HFF-Myc (cell line): ENCODE measurements around the gene TBCEL.

Experiments
- DNase-seq: peaks from one replicate; pipeline ENCODE4 v3.0.0-alpha.2; 2011; ENCODE audit warnings: low read depth; ENCODE audit errors: extremely low read depth
- H3K4me3 ChIP-seq: replicated peaks from 2 replicates; pipeline ENCODE4 v1.5.1; 2011; ENCODE audit warnings: low read depth, mild to moderate bottlenecking, control low read depth, low read length
- TF ChIP-seq, protein P1 (sequence below): IDR thresholded peaks from 2 replicates; pipeline ENCODE4 v1.5.1; 2012; ENCODE audit warnings: mild to moderate bottlenecking, low read depth, low read length, control low read depth; ENCODE audit errors: missing control alignments

TBCEL gene

DNA sequence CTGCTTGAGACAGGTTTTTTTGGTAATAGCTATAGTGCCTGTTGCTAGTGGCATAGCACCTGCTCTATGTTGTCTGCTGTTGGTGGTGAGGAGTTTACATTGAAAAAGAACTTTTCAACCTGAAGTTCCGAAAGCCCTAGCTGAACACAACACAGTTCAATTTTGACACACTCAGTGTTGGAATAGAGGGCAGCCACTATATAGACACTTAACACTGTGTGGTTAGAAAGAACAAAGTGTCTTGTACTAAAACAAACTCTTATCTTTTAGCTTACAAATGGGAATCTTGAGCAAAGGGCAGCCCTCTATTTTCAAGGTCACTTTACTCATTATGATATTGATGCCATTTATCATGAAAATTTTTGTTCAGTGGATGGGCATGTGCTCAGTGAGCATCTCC is 18.4 kb downstream of the TBCEL start:
- TF ChIP-seq, protein P1, sequence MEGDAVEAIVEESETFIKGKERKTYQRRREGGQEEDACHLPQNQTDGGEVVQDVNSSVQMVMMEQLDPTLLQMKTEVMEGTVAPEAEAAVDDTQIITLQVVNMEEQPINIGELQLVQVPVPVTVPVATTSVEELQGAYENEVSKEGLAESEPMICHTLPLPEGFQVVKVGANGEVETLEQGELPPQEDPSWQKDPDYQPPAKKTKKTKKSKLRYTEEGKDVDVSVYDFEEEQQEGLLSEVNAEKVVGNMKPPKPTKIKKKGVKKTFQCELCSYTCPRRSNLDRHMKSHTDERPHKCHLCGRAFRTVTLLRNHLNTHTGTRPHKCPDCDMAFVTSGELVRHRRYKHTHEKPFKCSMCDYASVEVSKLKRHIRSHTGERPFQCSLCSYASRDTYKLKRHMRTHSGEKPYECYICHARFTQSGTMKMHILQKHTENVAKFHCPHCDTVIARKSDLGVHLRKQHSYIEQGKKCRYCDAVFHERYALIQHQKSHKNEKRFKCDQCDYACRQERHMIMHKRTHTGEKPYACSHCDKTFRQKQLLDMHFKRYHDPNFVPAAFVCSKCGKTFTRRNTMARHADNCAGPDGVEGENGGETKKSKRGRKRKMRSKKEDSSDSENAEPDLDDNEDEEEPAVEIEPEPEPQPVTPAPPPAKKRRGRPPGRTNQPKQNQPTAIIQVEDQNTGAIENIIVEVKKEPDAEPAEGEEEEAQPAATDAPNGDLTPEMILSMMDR: no peak

GRCh38 chr11:121047926-121048325 is 24.0 kb downstream of the TBCEL start:
- DNase-seq: no peak
- TF ChIP-seq, protein P1: no peak
- H3K4me3 ChIP-seq: no peak overlapping the region

More for the DNA sequence above, 18.4 kb downstream of the TBCEL start:
- no peak overlapping the region for H3K4me3 ChIP-seq
- DNase-seq: no peak

DNA sequence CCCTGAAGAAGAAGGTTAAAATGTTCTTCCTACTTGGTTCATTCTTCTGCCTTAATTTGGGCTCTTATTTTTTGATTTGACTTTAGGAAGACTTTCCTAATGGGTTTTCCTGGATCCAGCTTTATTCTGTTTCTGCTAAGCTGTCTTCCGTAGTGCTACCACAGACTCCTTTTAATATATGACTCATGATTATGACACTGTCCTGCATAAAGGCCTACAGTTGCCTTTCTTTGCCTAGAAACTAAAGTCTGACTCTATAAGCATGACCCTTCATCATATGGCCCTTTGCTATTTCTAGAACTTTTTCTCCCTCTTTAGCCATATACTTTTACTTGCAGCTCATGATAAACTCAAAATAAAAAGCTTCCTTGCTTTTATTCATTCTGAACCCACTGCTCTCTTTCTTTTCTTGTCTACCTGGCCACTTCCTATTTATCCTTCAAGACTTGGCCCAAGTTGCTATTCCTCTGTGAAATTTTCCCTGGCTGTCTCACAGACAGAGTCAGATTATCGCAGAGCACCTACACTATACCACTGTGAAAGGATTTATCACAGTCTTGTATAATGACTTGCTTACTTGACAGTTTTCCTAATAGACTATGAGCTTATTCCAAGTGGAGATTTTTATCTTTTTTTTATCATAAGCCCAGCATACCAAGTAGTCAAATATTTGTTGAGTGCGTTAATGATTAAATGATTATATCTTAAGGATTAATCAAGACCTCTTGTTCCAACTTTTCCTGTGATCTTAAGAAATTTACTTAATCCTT is 24.7 kb downstream of the TBCEL start:
- no peak for DNase-seq
- TF ChIP-seq, protein P1: no peak

GRCh38 chr11:121053244-121053643 is 29.3 kb downstream of the TBCEL start:
- no peak overlapping the region for H3K4me3 ChIP-seq
- TF ChIP-seq, protein P1: no peak
- DNase-seq: no peak

More for the DNA sequence above, 24.7 kb downstream of the TBCEL start:
- H3K4me3 ChIP-seq: no peak overlapping the region

DNA sequence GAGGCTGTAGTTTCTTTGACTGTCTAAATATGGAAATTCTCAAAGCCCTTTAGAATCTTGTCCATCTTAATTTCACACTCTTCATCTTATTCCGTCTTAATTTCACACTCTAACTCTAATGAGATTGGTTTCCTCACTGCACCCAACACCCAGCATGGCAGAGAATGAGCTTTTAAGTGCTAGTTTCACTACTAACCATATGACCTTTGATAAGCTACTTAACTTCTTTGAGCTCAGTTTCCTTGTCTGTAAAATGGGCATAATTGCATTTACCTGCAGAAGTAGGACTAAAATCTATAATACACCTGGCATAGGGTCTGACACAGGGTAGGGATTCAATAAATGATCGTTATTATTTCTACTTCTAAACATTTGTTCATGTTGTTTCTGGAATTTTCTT is 30.4 kb downstream of the TBCEL start:
- no peak for DNase-seq
- H3K4me3 ChIP-seq: no peak overlapping the region
- TF ChIP-seq, protein P1: no peak

DNA sequence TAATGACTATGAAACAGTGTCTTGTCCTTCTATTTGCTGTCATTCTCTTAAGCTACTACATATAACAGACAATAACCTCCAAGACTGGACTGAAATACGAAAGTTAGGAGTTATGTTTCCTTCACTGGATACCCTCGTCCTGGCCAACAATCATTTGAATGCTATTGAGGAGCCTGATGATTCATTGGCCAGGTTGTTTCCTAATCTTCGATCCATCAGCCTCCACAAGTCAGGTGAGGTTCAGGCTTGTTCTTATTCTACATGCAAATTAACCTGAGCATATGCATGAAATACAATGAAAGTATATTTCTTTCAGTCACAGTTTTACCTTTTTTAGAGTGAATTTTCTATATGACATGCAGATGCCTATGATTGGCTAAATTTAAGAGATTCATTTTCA is 31.2 kb downstream of the TBCEL start:
- H3K4me3 ChIP-seq: no peak overlapping the region
- DNase-seq: no peak
- TF ChIP-seq, protein P1: no peak
